HUDEP-2 (cell line): ENCODE results near the gene TMC5.

Experiments used
- DNase-seq, 76 experiments: peaks; one replicate each; lab custom pipeline; 2025; ENCODE audit not compliant: unreplicated experiment in 76 of 76; lab: John Stamatoyannopoulos, UW

Gene TMC5

GRCh38 chr16:19446300-19446846 is 28.7 kb downstream of the TMC5 start:
- DNase-seq: no peak

GRCh38 chr16:19446886-19447285 is 29.2 kb downstream of the TMC5 start:
- DNase-seq: no peak

- DNase-seq: no peak
Measured at GRCh38 chr16:19450186-19450585, 32.5 kb downstream of the TMC5 start.

- DNase-seq: no peak
Measured at GRCh38 chr16:19458722-19459379, 41.2 kb downstream of the TMC5 start.

- DNase-seq: no peak
Measured at GRCh38 chr16:19460397-19460796, 42.7 kb downstream of the TMC5 start.

GRCh38 chr16:19463468-19464315 is 46.0 kb downstream of the TMC5 start:
- no peak for DNase-seq

GRCh38 chr16:19468300-19468699 is 50.6 kb downstream of the TMC5 start:
- no peak for DNase-seq

GRCh38 chr16:19472482-19472881 is 54.8 kb downstream of the TMC5 start:
- no peak for DNase-seq

- no peak for DNase-seq
Measured at GRCh38 chr16:19474617-19475016, 56.9 kb downstream of the TMC5 start.

GRCh38 chr16:19478505-19478904 is 60.8 kb downstream of the TMC5 start:
- DNase-seq: no peak

GRCh38 chr16:19479302-19479721 is 61.6 kb downstream of the TMC5 start:
- DNase-seq: no peak

GRCh38 chr16:19481296-19481695 is 63.6 kb downstream of the TMC5 start:
- DNase-seq: peak in 46 of 76 experiments; percentile 2 to 72 (median 24)

- DNase-seq: no peak
Measured at GRCh38 chr16:19481769-19482168, 64.1 kb downstream of the TMC5 start.

- DNase-seq: no peak
Measured at GRCh38 chr16:19482291-19482690, 64.6 kb downstream of the TMC5 start.

GRCh38 chr16:19484096-19484495 is 66.4 kb downstream of the TMC5 start:
- no peak for DNase-seq

- DNase-seq: no peak
Measured at GRCh38 chr16:19485611-19486010, 67.9 kb downstream of the TMC5 start.

GRCh38 chr16:19486051-19486450 is 68.4 kb downstream of the TMC5 start:
- DNase-seq: no peak

- peak in 10 of 76 experiments; percentile 2 to 25 (median 16) for DNase-seq
Measured at GRCh38 chr16:19486750-19487325, 69.2 kb downstream of the TMC5 start.

GRCh38 chr16:19488213-19488640 is 70.5 kb downstream of the TMC5 start:
- peak in 64 of 76 experiments; percentile 21 to 86 (median 58) for DNase-seq

GRCh38 chr16:19490619-19491018 is 72.9 kb downstream of the TMC5 start:
- no peak for DNase-seq

GRCh38 chr16:19497176-19497575 is 79.5 kb downstream of the TMC5 start:
- DNase-seq: no peak
